Measurements from ENCODE around the gene BID.

The BID gene

DNA sequence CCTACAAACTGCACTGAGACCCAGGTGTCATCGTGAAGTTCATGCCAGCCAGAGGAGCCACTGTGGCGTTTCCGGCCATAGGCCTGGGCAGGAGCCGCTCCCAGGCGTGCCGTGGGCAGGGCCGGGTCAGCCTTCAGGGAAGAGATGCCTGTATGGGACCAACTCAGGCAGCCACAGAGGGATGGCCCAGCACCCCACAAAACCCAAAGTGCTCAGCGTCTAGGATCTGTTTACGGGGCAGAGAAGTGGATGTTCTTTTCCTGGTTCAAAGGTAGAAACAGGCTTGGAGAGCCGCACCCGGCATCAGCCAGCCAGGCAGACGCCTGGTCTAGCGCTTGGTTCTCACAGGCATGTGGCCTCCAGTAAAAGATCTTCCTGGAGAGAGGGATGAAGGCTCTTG lies 8.4 kb upstream of the BID start:
- no peak overlapping the region for H3K4me3 ChIP-seq (ENCODE audit: low read length)
- H3K4me1 ChIP-seq (ENCODE audit: control insufficient read depth, low read length): peaks cover 43% of the 10 kb centered on the region
- 0 out of 2 replicates have a peak, but pooled peaks cover 3% of the 10 kb centered on the region for H3F3A ChIP-seq (ENCODE audit: control insufficient read depth, insufficient read depth)
- H3K9me2 ChIP-seq (replicated peaks; ENCODE audit: control insufficient read depth, low read length): no peaks in the 10 kb centered on the region
- no peaks in the 10 kb centered on the region for H4K20me1 ChIP-seq (ENCODE audit: control insufficient read depth, insufficient read depth, low read depth, low read length)
- peaks cover 13% of the 10 kb centered on the region for H3K79me2 ChIP-seq (ENCODE audit: control insufficient read depth, low read length)
- no peak for TF ChIP-seq EZH2phosphoT487 (IDR thresholded peaks at IDR 0.05; ENCODE audit: borderline replicate concordance, low read length)
- no peak for TF ChIP-seq CTCF (IDR thresholded peaks at IDR 0.05; ENCODE audit: low read depth, low read length, poor library complexity, severe bottlenecking)
- no peak overlapping the region for H3K4me2 ChIP-seq (ENCODE audit: low read length)
- H3K36me3 ChIP-seq (ENCODE audit: control insufficient read depth, low read length): no peaks in the 10 kb centered on the region
- H3K9me3 ChIP-seq (ENCODE audit: control insufficient read depth, insufficient read depth, low read length): no peaks in the 10 kb centered on the region
- H3K27me3 ChIP-seq (ENCODE audit: control insufficient read depth, low read length): no peaks in the 10 kb centered on the region
- H3K27ac ChIP-seq (ENCODE audit: low read depth, low read length): no peak overlapping the region

DNA sequence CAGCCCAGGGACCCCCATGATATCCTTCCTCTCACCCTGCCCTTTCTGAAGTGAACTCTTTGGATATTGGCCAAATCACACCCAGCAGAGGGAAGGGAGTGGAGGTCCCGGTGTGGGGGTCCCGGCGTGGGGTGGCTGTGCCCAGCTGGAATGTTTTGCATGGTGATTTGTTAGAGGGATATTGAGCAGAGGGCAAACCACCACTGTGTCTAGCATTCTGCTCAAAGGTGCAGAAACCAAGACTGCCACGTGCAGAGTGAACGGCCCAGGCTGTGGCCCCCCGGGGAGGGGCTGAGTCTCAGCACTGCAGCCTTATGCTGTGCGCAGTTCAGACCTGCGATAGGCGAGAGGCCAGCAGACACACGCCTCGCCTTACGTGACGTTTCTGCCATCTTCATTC lies 7.9 kb upstream of the BID start:
- TF ChIP-seq EZH2phosphoT487 (IDR thresholded peaks at IDR 0.05; ENCODE audit: borderline replicate concordance, low read length) (no peak), CTCF (IDR thresholded peaks at IDR 0.05; ENCODE audit: low read depth, low read length, poor library complexity, severe bottlenecking) (no peak)
- Histone ChIP-seq H3K9me3 (ENCODE audit: control insufficient read depth, insufficient read depth, low read length) (no peaks in the 10 kb centered on the region), H4K20me1 (ENCODE audit: control insufficient read depth, insufficient read depth, low read depth, low read length) (no peaks in the 10 kb centered on the region), H3K4me2 (ENCODE audit: low read length) (no peak overlapping the region), H3K27ac (ENCODE audit: low read depth, low read length) (no peak overlapping the region), H3K9me2 (replicated peaks; ENCODE audit: control insufficient read depth, low read length) (no peaks in the 10 kb centered on the region), H3K4me3 (ENCODE audit: low read length) (no peak overlapping the region), H3K4me1 (ENCODE audit: control insufficient read depth, low read length) (peaks cover 43% of the 10 kb centered on the region), H3K79me2 (ENCODE audit: control insufficient read depth, low read length) (peaks cover 18% of the 10 kb centered on the region), H3K36me3 (ENCODE audit: control insufficient read depth, low read length) (no peaks in the 10 kb centered on the region), H3F3A (ENCODE audit: control insufficient read depth, insufficient read depth) (no peaks in the 10 kb centered on the region), H3K27me3 (ENCODE audit: control insufficient read depth, low read length) (no peaks in the 10 kb centered on the region)

DNA sequence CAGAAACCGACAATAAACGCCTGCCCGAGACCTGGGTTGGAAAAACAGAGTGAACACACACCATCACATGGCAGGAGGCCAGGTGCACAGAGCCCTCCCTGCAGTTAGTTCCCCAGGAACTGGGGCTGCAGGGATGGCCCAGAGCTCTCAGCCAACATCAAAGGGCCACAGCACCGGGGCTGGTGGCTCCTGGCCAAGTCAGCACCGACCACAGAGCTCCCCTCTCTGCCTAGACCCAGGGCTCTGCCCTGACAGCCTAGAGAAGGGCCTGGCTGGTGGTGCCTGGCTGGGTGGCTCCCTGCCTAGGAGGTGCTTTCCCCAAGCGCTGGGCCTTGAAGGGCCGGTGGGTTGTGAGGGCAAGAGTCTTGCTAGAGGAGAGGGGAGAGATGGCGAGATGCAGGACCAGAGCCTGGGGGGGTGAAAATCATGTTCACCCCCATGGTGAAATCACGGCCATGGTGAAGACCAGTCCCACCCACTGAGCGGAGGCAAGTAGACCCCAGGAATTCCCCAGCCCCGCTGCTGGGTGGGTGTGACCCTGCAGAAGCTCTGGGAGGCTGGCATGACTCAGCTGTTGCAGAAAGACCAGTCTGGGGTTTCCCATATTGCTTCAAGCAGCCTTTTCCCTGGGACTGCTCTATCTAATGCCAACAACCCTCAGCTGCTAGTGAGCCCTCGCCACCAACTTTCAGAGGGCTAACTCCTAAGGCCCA lies 7.2 kb upstream of the BID start:
- no peak overlapping the region for H3K27ac ChIP-seq (ENCODE audit: low read depth, low read length)
- H3K9me3 ChIP-seq (ENCODE audit: control insufficient read depth, insufficient read depth, low read length): no peaks in the 10 kb centered on the region
- H3K4me2 ChIP-seq (ENCODE audit: low read length): peak overlapping the region; percentile 18; the same call in 1 of the 2 replicates
- H3K79me2 ChIP-seq (ENCODE audit: control insufficient read depth, low read length): peaks cover 19% of the 10 kb centered on the region
- TF ChIP-seq CTCF (IDR thresholded peaks at IDR 0.05; ENCODE audit: low read depth, low read length, poor library complexity, severe bottlenecking) (no peak), EZH2phosphoT487 (IDR thresholded peaks at IDR 0.05; ENCODE audit: borderline replicate concordance, low read length) (no peak)
- H3K4me1 ChIP-seq (ENCODE audit: control insufficient read depth, low read length): peaks cover 46% of the 10 kb centered on the region
- no peaks in the 10 kb centered on the region for H3F3A ChIP-seq (ENCODE audit: control insufficient read depth, insufficient read depth)
- no peaks in the 10 kb centered on the region for H3K36me3 ChIP-seq (ENCODE audit: control insufficient read depth, low read length)
- no peak overlapping the region for H3K4me3 ChIP-seq (ENCODE audit: low read length)
- no peaks in the 10 kb centered on the region for H3K9me2 ChIP-seq (replicated peaks; ENCODE audit: control insufficient read depth, low read length)
- H3K27me3 ChIP-seq (ENCODE audit: control insufficient read depth, low read length): no peaks in the 10 kb centered on the region
- H4K20me1 ChIP-seq (ENCODE audit: control insufficient read depth, insufficient read depth, low read depth, low read length): no peaks in the 10 kb centered on the region

Measured in DOHH2 (cell line).